Stimulated activated CD8-positive, alpha-beta memory T cell treated with anti-CD3 and anti-CD28 coated beads, Interleukin-12 subunit alpha, Interleukin-12 subunit beta, amount 100 ng/mL, for 24 hours (primary cell): ENCODE results near the gene IKZF3.
"Not testable (repeated sequence)": the region's sequence is repeated elsewhere in the genome, so short reads cannot be mapped to it uniquely, and the experiment has no call there.

ENCODE experiments used
- DNase-seq: peaks from one replicate; pipeline ENCODE4 v3.0.0-alpha.2; 2020; ENCODE audit errors: extremely low read depth

The IKZF3 gene

GRCh38 chr17:39738983-39739884, 124.9 kb downstream of the IKZF3 start:
- no peak for DNase-seq

- no peak for DNase-seq
Measured at GRCh38 chr17:39738568-39738901, 125.6 kb downstream of the IKZF3 start.

- no peak for DNase-seq
Measured at GRCh38 chr17:39737760-39738567, 126.1 kb downstream of the IKZF3 start, which contains the start of gene GRB7. TSS of gene GRB7 (plus strand) at chr17:39737938. CDS start at chr17:39742302, 4,364 bp downstream.

GRCh38 chr17:39737206-39737759, 126.8 kb downstream of the IKZF3 start:
- DNase-seq = no peak

- no peak for DNase-seq
Measured at GRCh38 chr17:39736319-39737165, 127.6 kb downstream of the IKZF3 start.

GRCh38 chr17:39735882-39736281, 128.2 kb downstream of the IKZF3 start:
- no peak for DNase-seq

- DNase-seq = no peak
Measured at GRCh38 chr17:39732586-39732985, 131.5 kb downstream of the IKZF3 start.

- DNase-seq = peak; percentile 82
Measured at GRCh38 chr17:39730095-39730921, 133.8 kb downstream of the IKZF3 start, which contains the start of gene MIEN1. TSS of gene MIEN1 (minus strand) at chr17:39730532. CDS start at chr17:39730495, 37 bp downstream.

- no peak for DNase-seq
Measured at GRCh38 chr17:39729280-39729851, 134.7 kb downstream of the IKZF3 start.

- no peak for DNase-seq
Measured at GRCh38 chr17:39727556-39727955, 136.6 kb downstream of the IKZF3 start.

- no peak for DNase-seq
Measured at GRCh38 chr17:39726617-39727016, 137.5 kb downstream of the IKZF3 start.

GRCh38 chr17:39725923-39726322, 138.2 kb downstream of the IKZF3 start:
- DNase-seq = not testable (repeated sequence)

GRCh38 chr17:39724731-39725130, 139.4 kb downstream of the IKZF3 start:
- DNase-seq = no peak

- no peak for DNase-seq
Measured at GRCh38 chr17:39722965-39723848, 140.9 kb downstream of the IKZF3 start.

- DNase-seq = no peak
Measured at GRCh38 chr17:39722104-39722503, 142.0 kb downstream of the IKZF3 start.

GRCh38 chr17:39719563-39720355, 144.4 kb downstream of the IKZF3 start:
- no peak for DNase-seq

GRCh38 chr17:39717660-39718059, 146.5 kb downstream of the IKZF3 start:
- DNase-seq = no peak

GRCh38 chr17:39716879-39717536, 147.1 kb downstream of the IKZF3 start:
- no peak for DNase-seq
